Endothelial cell of umbilical vein (primary cell): ENCODE results near the gene GLI3. TPM values are rescaled to one million over a fixed set of nuclear protein-coding genes. Genes with fewer than 3 reads are reported as not detected.

Experiments used
- BruUV-seq: library from RNA; stranded (reverse); fragments of 400-500 nt; replicated peaks from 2 replicates; lab custom pipeline; 2021; lab: Mats Ljungman, UMichigan
- CTCF ChIA-PET: fragments of 300-600, 350-600 bp; sonication (Branson Sonifier 250); formaldehyde crosslinking; loops from one replicate; lab custom pipeline; 2021; ENCODE audit warnings: antibody characterized with exemption, inconsistent platforms; lab: Charles Lee
- POLR2A ChIA-PET: fragments of 300-600, 350-600 bp; sonication (Branson Sonifier 250); formaldehyde crosslinking; loops from one replicate; lab custom pipeline; 2021; ENCODE audit warnings: antibody characterized with exemption, inconsistent platforms; lab: Charles Lee
- DNase-seq: peaks from one replicate; pipeline ENCODE4 v3.0.0-alpha.2; 2011; ENCODE audit warnings: low read depth, low spot score
- FAIRE-seq: peaks from 2 replicates; lab custom pipeline; 2011; peaks lifted over from hg19 to GRCh38; lab: Jason Lieb, UNC
- H2AFZ ChIP-seq: 2 replicates; pipeline ENCODE4 v1.6.0; 2012; ENCODE audit warnings: low read depth, low read length, control low read depth, inconsistent platforms
- H3K27ac ChIP-seq: 2 replicates; pipeline ENCODE4 v1.5.1; 2011; ENCODE audit warnings: low read depth, mild to moderate bottlenecking, control low read depth, low read length, moderate library complexity; ENCODE audit not compliant: insufficient read depth
- H3K27me3 ChIP-seq, 2 experiments: 2 replicates each; pipeline versions ENCODE4 v1.6.0 to v1.6.1; 2011; ENCODE audit warnings: low read length in 2 of 2, mixed read lengths in 1 of 2; ENCODE audit not compliant: control insufficient read depth in 2 of 2, insufficient read depth in 2 of 2
- H3K36me3 ChIP-seq, 2 experiments: 2 replicates in 1 of 2; 3 replicates in 1 of 2; pipeline ENCODE4 v1.5.1; 2011; ENCODE audit warnings: low read length in 2 of 2, mild to moderate bottlenecking in 1 of 2, moderate library complexity in 1 of 2; ENCODE audit not compliant: control insufficient read depth in 2 of 2, insufficient read depth in 2 of 2; ENCODE audit errors: extremely low read depth in 1 of 2
- H3K4me1 ChIP-seq: 3 replicates; pipeline ENCODE4 v1.5.1; 2011; ENCODE audit warnings: mild to moderate bottlenecking, low read length; ENCODE audit not compliant: control insufficient read depth, insufficient read depth; ENCODE audit errors: extremely low read depth
- H3K4me2 ChIP-seq: 2 replicates; pipeline ENCODE4 v1.6.1; 2011; ENCODE audit warnings: low read length, control low read depth, mixed read lengths; ENCODE audit not compliant: insufficient read depth
- H3K4me3 ChIP-seq, 3 experiments: fragments of 200-600 bp in 1 of 3; sonication (generic), shearing (Covaris generic) in 1 of 3; replicated peaks in 1 of 3; 2 replicates each; pipeline ENCODE4 v1.5.1; 2011 to 2016; ENCODE audit warnings: control low read depth in 3 of 3, low read length in 3 of 3, mild to moderate bottlenecking in 2 of 3, inconsistent platforms in 1 of 3, low read depth in 1 of 3, moderate library complexity in 1 of 3; ENCODE audit not compliant: insufficient read depth in 1 of 3
- H3K79me2 ChIP-seq: 2 replicates; pipeline ENCODE4 v1.6.0; 2012; ENCODE audit warnings: low read length, inconsistent platforms; ENCODE audit not compliant: control insufficient read depth, insufficient read depth
- H3K9ac ChIP-seq: replicated peaks from 2 replicates; pipeline ENCODE3; 2011; ENCODE audit warnings: low read length, control low read depth; ENCODE audit not compliant: insufficient read depth; ENCODE audit errors: extremely low read depth
- H3K9me1 ChIP-seq: replicated peaks from 3 replicates; pipeline ENCODE4 v1.6.0; 2011; ENCODE audit warnings: mild to moderate bottlenecking, low read length; ENCODE audit not compliant: control insufficient read depth, insufficient read depth; ENCODE audit errors: extremely low read depth
- H3K9me3 ChIP-seq: replicated peaks from 2 replicates; pipeline ENCODE4 v1.5.1; 2012; ENCODE audit warnings: low read length, inconsistent platforms; ENCODE audit not compliant: control insufficient read depth, insufficient read depth
- H4K20me1 ChIP-seq: replicated peaks from 2 replicates; pipeline ENCODE3; 2011; ENCODE audit warnings: mild to moderate bottlenecking, low read length; ENCODE audit not compliant: control insufficient read depth, insufficient read depth; ENCODE audit errors: extremely low read depth
- CTCF ChIP-seq, 2 donors: IDR thresholded peaks; 1 replicate in 1 of 2; 2 replicates in 1 of 2; pipeline ENCODE4 v1.5.1; 2011; ENCODE audit warnings: low read length in 2 of 2, mild to moderate bottlenecking in 2 of 2, moderate library complexity in 2 of 2, control low read depth in 1 of 2, inconsistent platforms in 1 of 2, low read depth in 1 of 2; ENCODE audit not compliant: insufficient read depth in 1 of 2; ENCODE audit errors: extremely low read depth in 1 of 2
- FOS ChIP-seq: IDR thresholded peaks from 2 replicates; pipeline ENCODE4 v1.6.1; 2011; ENCODE audit warnings: mild to moderate bottlenecking, low read length, moderate library complexity, borderline replicate concordance; ENCODE audit not compliant: insufficient read depth
- GATA2 ChIP-seq: IDR thresholded peaks from 2 replicates; pipeline ENCODE4 v1.7.0; 2011; ENCODE audit warnings: low read depth, mild to moderate bottlenecking, moderate library complexity, mixed read lengths, low read length; ENCODE audit not compliant: insufficient read length, insufficient read depth
- JUN ChIP-seq: IDR thresholded peaks from 2 replicates; pipeline ENCODE4 v1.6.1; 2011; ENCODE audit warnings: borderline replicate concordance, low read depth; ENCODE audit not compliant: insufficient read length, insufficient read depth
- MAX ChIP-seq: IDR thresholded peaks from 2 replicates; pipeline ENCODE4 v1.6.1; 2011; ENCODE audit not compliant: insufficient read depth, insufficient read length
- POLR2A ChIP-seq: IDR thresholded peaks from 2 replicates; pipeline ENCODE4 v1.6.1; 2012; ENCODE audit warnings: low read depth, mild to moderate bottlenecking, control low read depth, low read length
- dilution Hi-C: fragments of 300-500 bp; cut with MboI; formaldehyde crosslinking; loops from one replicate; pipeline ENCODE4 v1.15.0; 2019; ENCODE audit warnings: low sequenced_read_pairs; ENCODE audit not compliant: extremely low pct_ligation_motif_present
- intact Hi-C: fragments of 100-400 bp; cut with micrococcal nuclease; formaldehyde crosslinking; loops from one replicate; pipeline ENCODE4 v1.10.0; 2022
- polyA plus RNA-seq, 4 experiments: library from polyadenylated mRNA; depleted of rRNA in 3 of 4; stranded (reverse) in 3 of 4; unstranded in 1 of 4; fragments of >200 nt; gene quantifications; 2 replicates each; pipeline versions ENCODE4 v1.2.1 to v1.2.3, GENCODE V29; 2011 to 2012; ENCODE audit warnings: missing spikeins in 1 of 4
- total RNA-seq: library from RNA; stranded (reverse); gene quantifications from 2 replicates; pipeline ENCODE4 v1.2.3, GENCODE V29; 2021

GLI3 gene
- total and polyA plus RNA-seq, 2 donors (not counting 3 experiments of a cell fraction or from before 2014, with no cell fraction given): 6.0 to 24.9 TPM

- Histone ChIP-seq H2AFZ (no peak overlapping the region), H3K36me3 (peaks cover 0 to 6% of the 10 kb centered on the region in 2 experiments), H3K9ac (no peak overlapping the region), H3K9me3 (no peaks in the 10 kb centered on the region), H3K79me2 (no peaks in the 10 kb centered on the region), H4K20me1 (no peaks in the 10 kb centered on the region), H3K27me3 (no peaks in the 10 kb centered on the region), H3K4me2 (no peak overlapping the region), H3K4me1 (no peaks in the 10 kb centered on the region), H3K9me1 (no peaks in the 10 kb centered on the region), H3K4me3 (no peak overlapping the region), H3K27ac (no peak overlapping the region)
- no peak for FAIRE-seq
- DNase-seq: no peak
- POLR2A ChIA-PET: no interaction called here
- CTCF ChIA-PET: no interaction called here
- TF ChIP-seq MAX: no peak
- TF ChIP-seq FOS: no peak
- TF ChIP-seq GATA2: no peak
- TF ChIP-seq JUN: no peak
- no peak for TF ChIP-seq POLR2A
- no peak for TF ChIP-seq CTCF (IDR thresholded peaks at IDR 0.05; ENCODE audit: extremely low read depth in 1 of 2, insufficient read depth in 1 of 2, low read depth in 1 of 2, low read length in 2 of 2)
- BruUV-seq: no TSS peak
- dilution Hi-C loops (no loop called here), intact Hi-C loops (no loop called here)
These were observed 203.5 kb downstream of the GLI3 start for GRCh38 chr7:42033480-42033879.
